GM08714 (cell line): ENCODE results near the gene F2R.
"Not testable (repeated sequence)": the region's sequence is repeated elsewhere in the genome, so short reads cannot be mapped to it uniquely, and the experiment has no call there.

Experiments
- H3K4me3 ChIP-seq: fragments of 200-500 bp; sonication (Bioruptor generic); 2 replicates; pipeline ENCODE4 v1.5.1; 2014; ENCODE audit warnings: mild to moderate bottlenecking, low read length, inconsistent platforms
- ZNF274 ChIP-seq: IDR thresholded peaks from 2 replicates; pipeline ENCODE4 v1.6.1; 2012; ENCODE audit warnings: mild to moderate bottlenecking, low read depth, low read length

Gene F2R

DNA sequence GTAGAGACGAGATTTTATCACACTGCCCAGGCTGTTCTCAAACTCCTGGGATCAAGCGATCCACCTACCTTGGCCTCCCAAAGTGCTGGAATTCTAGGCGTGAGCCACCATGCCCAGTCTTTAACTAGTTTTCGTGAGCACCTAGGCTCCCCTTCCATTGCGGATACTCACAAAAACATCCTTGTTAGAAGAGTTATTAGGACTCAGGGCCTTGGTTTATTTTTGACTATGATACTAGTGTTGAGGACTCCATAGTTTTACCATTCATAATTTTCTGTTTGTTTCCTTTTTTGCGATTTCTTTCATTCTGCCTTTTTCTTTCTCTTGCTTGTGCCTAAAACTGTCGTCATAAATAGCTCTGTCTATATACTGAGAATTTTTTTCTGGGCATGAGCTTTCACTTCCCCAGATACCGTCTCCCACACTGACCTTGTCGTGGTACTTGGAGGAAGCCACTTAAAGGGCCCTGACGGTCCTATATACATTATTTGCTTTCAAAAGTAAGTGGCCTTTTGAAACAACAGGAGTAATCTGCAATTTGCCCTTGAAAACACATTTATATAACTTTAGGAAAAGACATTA is 5.2 kb downstream of the F2R start:
- no peak for TF ChIP-seq ZNF274
- H3K4me3 ChIP-seq = peak overlapping the region; percentile 35; the same call in 1 of the 2 replicates

GRCh38 chr5:76723266-76723665 is 7.3 kb downstream of the F2R start:
- no peak for TF ChIP-seq ZNF274
- H3K4me3 ChIP-seq = no peak overlapping the region

DNA sequence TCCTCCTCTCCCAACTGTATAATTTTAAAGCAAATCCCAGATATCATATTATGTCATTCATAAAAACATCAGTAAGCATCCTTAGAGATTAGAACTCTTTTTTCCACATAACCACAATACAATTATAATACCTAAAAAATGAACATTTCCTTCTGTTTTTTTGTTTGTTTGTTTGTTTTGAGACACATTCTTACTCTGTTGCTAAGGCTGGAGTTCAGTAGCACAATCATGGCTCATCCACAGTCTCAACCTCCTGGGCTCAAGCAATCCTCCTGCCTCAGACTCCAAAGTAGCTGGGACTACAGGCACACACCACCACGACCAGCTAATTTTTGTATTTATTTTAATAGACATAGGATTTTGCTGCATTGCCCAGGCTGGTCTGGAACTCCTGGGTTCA is 8.0 kb downstream of the F2R start:
- TF ChIP-seq ZNF274 = no peak
- H3K4me3 ChIP-seq = no peak overlapping the region

DNA sequence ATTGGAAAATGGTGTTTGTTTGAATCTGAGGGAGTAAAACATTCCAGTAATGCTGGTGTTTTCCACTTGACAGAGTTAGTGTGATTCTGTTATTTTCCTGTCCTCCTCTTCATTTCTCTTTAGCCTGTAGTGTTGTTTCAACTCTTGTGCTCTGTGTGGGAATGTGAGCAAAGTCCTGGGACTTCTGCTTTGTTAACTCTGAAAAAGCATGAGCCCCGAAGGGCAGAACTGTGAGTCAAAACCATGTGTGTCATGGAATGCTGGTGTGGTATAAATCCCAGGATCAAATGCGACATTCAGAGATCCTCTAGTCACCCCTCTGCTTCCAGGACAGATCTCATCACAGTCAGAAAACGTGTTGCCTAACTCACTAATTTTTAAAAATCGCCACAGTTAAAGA is 8.9 kb downstream of the F2R start:
- H3K4me3 ChIP-seq = no peak overlapping the region

GRCh38 chr5:76728965-76729364 is 13.0 kb downstream of the F2R start:
- no peak overlapping the region for H3K4me3 ChIP-seq
- TF ChIP-seq ZNF274 = no peak

More for the DNA sequence above, 8.9 kb downstream of the F2R start:
- TF ChIP-seq ZNF274 = no peak

- no peak for TF ChIP-seq ZNF274
- H3K4me3 ChIP-seq = no peak overlapping the region
These were observed 13.7 kb downstream of the F2R start for GRCh38 chr5:76729373-76730290.

DNA sequence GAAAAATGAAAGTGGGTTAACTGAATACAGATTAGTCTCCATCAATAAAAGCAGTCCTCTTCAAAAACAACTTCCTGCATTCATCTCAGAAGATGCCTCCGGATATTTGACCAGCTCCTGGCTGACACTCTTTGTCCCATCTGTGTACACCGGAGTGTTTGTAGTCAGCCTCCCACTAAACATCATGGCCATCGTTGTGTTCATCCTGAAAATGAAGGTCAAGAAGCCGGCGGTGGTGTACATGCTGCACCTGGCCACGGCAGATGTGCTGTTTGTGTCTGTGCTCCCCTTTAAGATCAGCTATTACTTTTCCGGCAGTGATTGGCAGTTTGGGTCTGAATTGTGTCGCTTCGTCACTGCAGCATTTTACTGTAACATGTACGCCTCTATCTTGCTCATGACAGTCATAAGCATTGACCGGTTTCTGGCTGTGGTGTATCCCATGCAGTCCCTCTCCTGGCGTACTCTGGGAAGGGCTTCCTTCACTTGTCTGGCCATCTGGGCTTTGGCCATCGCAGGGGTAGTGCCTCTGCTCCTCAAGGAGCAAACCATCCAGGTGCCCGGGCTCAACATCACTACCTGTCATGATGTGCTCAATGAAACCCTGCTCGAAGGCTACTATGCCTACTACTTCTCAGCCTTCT is 16.6 kb downstream of the F2R start:
- no peak for TF ChIP-seq ZNF274
- H3K4me3 ChIP-seq = no peak overlapping the region

DNA sequence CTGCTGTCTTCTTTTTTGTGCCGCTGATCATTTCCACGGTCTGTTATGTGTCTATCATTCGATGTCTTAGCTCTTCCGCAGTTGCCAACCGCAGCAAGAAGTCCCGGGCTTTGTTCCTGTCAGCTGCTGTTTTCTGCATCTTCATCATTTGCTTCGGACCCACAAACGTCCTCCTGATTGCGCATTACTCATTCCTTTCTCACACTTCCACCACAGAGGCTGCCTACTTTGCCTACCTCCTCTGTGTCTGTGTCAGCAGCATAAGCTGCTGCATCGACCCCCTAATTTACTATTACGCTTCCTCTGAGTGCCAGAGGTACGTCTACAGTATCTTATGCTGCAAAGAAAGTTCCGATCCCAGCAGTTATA is 17.1 kb downstream of the F2R start:
- TF ChIP-seq ZNF274 = no peak
- H3K4me3 ChIP-seq = no peak overlapping the region

GRCh38 chr5:76735762-76736545 is 20.0 kb downstream of the F2R start:
- no peak for TF ChIP-seq ZNF274
- H3K4me3 ChIP-seq = no peak overlapping the region

- no peak for TF ChIP-seq ZNF274
- H3K4me3 ChIP-seq = no peak overlapping the region
These were observed 21.0 kb downstream of the F2R start for GRCh38 chr5:76736679-76737556.

DNA sequence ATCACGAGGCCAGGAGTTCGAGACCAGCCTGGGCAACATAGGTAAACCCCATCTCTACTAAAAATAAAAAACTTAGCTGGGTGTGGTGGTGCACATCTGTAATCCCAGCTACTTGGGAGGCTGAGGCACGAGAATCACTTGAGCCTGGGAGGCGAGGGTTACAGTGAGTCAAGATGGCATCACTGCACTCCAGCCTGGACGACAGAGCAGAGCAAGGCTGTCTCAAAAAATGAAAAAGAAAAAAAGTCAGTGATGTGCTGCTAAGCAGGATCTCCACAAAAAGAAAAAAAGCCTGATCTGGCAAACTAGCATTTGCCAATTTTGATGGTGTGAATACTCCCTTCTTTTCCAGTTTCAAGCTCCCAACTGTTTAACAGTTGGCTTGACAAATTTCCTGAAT is 21.9 kb downstream of the F2R start:
- no peak for TF ChIP-seq ZNF274
- no peak overlapping the region for H3K4me3 ChIP-seq

GRCh38 chr5:76741506-76741905 is 25.6 kb downstream of the F2R start:
- H3K4me3 ChIP-seq = not testable (repeated sequence)

- TF ChIP-seq ZNF274 = no peak
- H3K4me3 ChIP-seq = no peak overlapping the region
These were observed 26.7 kb downstream of the F2R start for GRCh38 chr5:76742583-76742982.

- no peak for TF ChIP-seq ZNF274
- H3K4me3 ChIP-seq = no peak overlapping the region
These were observed 28.7 kb downstream of the F2R start for GRCh38 chr5:76744632-76745031.
